ENCODE measurements around the gene USP17L13. TPM values are rescaled to one million over a fixed set of nuclear protein-coding genes. Genes with fewer than 3 reads are reported as not detected.
"Not testable (repeated sequence)": the region's sequence is repeated elsewhere in the genome, so short reads cannot be mapped to it uniquely, and the experiment has no call there.

USP17L13 gene, protein sequence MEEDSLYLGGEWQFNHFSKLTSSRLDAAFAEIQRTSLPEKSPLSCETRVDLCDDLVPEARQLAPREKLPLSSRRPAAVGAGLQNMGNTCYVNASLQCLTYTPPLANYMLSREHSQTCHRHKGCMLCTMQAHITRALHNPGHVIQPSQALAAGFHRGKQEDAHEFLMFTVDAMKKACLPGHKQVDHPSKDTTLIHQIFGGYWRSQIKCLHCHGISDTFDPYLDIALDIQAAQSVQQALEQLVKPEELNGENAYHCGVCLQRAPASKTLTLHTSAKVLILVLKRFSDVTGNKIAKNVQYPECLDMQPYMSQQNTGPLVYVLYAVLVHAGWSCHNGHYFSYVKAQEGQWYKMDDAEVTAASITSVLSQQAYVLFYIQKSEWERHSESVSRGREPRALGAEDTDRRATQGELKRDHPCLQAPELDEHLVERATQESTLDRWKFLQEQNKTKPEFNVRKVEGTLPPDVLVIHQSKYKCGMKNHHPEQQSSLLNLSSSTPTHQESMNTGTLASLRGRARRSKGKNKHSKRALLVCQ
- not detected for total RNA-seq
- long read RNA-seq, result 0 reads

DNA sequence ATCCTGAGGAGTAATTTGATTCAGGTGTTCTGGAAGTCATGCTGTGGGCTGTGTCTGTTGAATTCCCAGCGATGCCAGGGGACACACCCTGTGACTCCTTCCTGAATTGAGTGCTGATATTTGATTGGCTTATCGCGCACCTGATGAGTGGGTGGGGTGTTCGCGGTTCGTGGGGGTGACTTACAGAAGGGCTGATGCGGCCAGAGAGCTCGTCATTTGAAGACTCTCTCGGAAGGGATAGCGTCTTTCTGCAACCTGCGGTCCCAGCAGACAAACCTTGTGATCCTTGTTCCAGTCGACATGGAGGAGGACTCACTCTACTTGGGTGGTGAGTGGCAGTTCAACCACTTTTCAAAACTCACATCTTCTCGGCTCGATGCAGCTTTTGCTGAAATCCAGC, at the start of gene USP17L13:
USP17L13 (plus strand) TSS at position 301 of the 400 bp plus-strand sequence; CDS start at position 301, 0 bp downstream.
- DNase-seq (ENCODE audit: low spot score); intact Hi-C loops (cut with DNase I): not testable (repeated sequence)

DNA sequence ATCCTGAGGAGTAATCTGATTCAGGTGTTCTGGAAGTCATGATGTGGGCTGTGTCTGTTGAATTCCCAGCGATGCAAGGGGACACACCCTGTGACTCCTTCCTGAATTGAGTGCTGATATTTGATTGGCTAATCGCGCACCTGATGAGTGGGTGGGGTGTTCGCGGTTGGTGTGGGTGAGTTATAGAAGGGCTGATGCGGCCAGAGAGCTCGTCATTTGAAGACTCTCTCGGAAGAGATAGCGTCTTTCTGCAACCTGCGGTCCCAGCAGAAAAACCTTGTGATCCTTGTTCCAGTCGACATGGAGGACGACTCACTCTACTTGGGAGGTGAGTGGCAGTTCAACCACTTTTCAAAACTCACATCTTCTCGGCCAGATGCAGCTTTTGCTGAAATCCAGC, 14.3 kb upstream of the USP17L13 start, which contains the start of gene USP17L10:
USP17L10 (plus strand) TSS at position 301 of the 400 bp plus-strand sequence; CDS start at position 301, 0 bp downstream.
- intact Hi-C loops (cut with DNase I); DNase-seq (ENCODE audit: low spot score): not testable (repeated sequence)

DNA sequence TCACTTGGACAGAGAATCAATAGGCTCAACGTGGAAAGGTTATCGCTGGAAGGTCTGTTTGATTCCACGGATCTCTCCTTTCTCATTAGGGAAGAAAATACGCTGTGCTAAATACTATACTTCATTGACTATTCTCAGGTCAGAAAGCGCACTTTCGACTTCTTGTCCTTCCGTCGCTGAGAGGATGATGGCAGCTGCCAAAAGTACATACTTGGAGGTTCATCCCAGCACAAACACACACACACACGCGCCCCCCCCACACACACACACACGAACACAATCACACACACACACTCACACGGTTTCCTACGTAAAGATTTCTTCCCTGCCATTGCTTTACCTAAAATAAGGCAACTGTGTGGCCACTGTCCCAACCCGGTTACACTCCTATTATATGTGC, 10.0 kb upstream of the USP17L13 start:
- intact Hi-C loops (cut with DNase I), result not testable (repeated sequence)

DNA sequence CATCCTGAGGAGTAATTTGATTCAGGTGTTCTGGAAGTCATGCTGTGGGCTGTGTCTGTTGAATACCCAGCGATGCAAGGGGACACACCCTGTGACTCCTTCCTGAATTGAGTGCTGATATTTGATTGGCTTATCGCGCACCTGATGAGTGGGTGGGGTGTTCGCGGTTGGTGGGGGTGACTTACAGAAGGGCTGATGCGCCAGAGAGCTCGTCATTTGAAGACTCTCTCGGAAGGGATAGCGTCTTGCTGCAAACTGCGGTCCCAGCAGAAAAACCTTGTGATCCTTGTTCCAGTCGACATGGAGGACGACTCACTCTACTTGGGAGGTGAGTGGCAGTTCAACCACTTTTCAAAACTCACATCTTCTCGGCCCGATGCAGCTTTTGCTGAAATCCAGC, 9.6 kb upstream of the USP17L13 start, which contains the start of gene USP17L11:
USP17L11 (plus strand) TSS at position 301 of the 400 bp plus-strand sequence; CDS start at position 301, 0 bp downstream.
- intact Hi-C loops (cut with DNase I); DNase-seq (ENCODE audit: low spot score): not testable (repeated sequence)

More for the DNA sequence above, 10.0 kb upstream of the USP17L13 start:
- DNase-seq (ENCODE audit: low spot score), result peak; percentile 44

DNA sequence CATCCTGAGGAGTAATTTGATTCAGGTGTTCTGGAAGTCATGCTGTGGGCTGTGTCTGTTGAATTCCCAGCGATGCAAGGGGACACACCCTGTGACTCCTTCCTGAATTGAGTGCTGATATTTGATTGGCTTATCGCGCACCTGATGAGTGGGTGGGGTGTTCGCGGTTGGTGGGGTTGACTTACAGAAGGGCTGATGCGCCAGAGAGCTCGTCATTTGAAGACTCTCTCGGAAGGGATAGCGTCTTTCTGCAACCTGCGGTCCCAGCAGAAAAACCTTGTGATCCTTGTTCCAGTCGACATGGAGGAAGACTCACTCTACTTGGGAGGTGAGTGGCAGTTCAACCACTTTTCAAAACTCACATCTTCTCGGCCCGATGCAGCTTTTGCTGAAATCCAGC, 4.8 kb upstream of the USP17L13 start, which contains the start of gene USP17L12:
USP17L12 (plus strand) TSS at position 301 of the 400 bp plus-strand sequence; CDS start at position 301, 0 bp downstream.
- intact Hi-C loops (cut with DNase I), result not testable (repeated sequence)

DNA sequence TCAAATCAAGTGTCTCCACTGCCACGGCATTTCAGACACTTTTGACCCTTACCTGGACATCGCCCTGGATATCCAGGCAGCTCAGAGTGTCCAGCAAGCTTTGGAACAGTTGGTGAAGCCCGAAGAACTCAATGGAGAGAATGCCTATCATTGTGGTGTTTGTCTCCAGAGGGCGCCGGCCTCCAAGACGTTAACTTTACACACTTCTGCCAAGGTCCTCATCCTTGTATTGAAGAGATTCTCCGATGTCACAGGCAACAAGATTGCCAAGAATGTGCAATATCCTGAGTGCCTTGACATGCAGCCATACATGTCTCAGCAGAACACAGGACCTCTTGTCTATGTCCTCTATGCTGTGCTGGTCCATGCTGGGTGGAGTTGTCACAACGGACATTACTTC, 5.6 kb downstream of the USP17L13 start:
- intact Hi-C loops (cut with DNase I), result not testable (repeated sequence)
- peak; percentile 68 for DNase-seq (ENCODE audit: low spot score)

More for the DNA sequence above, 4.8 kb upstream of the USP17L13 start, which contains the start of gene USP17L12:
- not testable (repeated sequence) for DNase-seq (ENCODE audit: low spot score)

DNA sequence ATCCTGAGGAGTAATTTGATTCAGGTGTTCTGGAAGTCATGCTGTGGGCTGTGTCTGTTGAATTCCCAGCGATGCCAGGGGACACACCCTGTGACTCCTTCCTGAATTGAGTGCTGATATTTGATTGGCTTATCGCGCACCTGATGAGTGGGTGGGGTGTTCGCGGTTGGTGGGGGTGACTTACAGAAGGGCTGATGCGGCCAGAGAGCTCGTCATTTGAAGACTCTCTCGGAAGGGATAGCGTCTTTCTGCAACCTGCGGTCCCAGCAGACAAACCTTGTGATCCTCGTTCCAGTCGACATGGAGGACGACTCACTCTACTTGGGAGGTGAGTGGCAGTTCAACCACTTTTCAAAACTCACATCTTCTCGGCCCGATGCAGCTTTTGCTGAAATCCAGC, 9.4 kb downstream of the USP17L13 start, which contains the start of gene USP17L15:
USP17L15 (plus strand) TSS at position 301 of the 400 bp plus-strand sequence; CDS start at position 301, 0 bp downstream.
- DNase-seq (ENCODE audit: low spot score); intact Hi-C loops (cut with DNase I): not testable (repeated sequence)

DNA sequence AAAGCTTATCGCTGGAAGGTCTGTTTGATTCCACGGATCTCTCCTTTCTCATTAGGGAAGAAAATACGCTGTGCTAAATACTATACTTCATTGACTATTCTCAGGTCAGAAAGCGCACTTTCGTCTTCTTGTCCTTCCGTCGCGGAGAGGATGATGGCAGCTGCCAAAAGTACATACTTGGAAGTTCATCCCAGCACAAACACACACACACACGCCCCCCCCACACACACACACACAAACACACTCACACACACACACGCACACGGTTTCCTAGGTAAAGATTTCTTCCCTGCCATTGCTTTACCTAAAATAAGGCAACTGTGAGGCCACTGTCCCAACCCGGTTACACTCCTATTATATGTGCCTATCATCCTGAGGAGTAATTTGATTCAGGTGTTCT, 13.8 kb downstream of the USP17L13 start:
- DNase-seq (ENCODE audit: low spot score), result peak; percentile 64
- intact Hi-C loops (cut with DNase I), result not testable (repeated sequence)

DNA sequence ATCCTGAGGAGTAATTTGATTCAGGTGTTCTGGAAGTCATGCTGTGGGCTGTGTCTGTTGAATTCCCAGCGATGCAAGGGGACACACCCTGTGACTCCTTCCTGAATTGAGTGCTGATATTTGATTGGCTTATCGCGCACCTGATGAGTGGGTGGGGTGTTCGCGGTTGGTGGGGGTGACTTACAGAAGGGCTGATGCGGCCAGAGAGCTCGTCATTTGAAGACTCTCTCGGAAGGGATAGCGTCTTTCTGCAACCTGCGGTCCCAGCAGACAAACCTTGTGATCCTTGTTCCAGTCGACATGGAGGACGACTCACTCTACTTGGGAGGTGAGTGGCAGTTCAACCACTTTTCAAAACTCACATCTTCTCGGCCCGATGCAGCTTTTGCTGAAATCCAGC, 18.9 kb downstream of the USP17L13 start, which contains the start of gene USP17L17:
USP17L17 (plus strand) TSS at position 301 of the 400 bp plus-strand sequence; CDS start at position 301, 0 bp downstream.
- DNase-seq (ENCODE audit: low spot score); intact Hi-C loops (cut with DNase I): not testable (repeated sequence)

DNA sequence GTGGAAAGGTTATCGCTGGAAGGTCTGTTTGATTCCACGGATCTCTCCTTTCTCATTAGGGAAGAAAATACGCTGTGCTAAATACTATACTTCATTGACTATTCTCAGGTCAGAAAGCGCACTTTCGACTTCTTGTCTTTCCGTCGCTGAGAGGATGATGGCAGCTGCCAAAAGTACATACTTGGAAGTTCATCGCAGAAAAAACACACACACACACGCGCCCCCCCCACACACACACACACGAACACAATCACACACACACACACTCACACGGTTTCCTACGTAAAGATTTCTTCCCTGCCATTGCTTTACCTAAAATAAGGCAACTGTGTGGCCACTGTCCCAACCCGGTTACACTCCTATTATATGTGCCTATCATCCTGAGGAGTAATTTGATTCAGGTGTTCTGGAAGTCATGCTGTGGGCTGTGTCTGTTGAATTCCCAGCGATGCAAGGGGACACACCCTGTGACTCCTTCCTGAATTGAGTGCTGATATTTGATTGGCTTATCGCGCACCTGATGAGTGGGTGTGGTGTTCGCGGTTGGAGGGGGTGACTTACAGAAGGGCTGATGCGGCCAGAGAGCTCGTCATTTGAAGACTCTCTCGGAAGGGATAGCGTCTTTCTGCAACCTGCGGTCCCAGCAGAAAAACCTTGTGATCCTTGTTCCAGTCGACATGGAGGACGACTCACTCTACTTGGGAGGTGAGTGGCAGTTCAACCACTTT, 23.4 kb downstream of the USP17L13 start, which contains the start of gene USP17L18:
USP17L18 (plus strand) TSS at position 678 of the 728 bp plus-strand sequence; CDS start at position 678, 0 bp downstream.
- peak; percentile 77 for DNase-seq (ENCODE audit: low spot score)
- intact Hi-C loops (cut with DNase I), result not testable (repeated sequence)

DNA sequence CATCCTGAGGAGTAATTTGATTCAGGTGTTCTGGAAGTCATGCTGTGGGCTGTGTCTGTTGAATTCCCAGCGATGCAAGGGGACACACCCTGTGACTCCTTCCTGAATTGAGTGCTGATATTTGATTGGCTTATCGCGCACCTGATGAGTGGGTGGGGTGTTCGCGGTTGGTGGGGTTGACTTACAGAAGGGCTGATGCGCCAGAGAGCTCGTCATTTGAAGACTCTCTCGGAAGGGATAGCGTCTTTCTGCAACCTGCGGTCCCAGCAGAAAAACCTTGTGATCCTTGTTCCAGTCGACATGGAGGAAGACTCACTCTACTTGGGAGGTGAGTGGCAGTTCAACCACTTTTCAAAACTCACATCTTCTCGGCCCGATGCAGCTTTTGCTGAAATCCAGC, 28.4 kb downstream of the USP17L13 start, which contains the start of gene USP17L19:
USP17L19 (plus strand) TSS at position 301 of the 400 bp plus-strand sequence; CDS start at position 301, 0 bp downstream.
- intact Hi-C loops (cut with DNase I); DNase-seq (ENCODE audit: low spot score): not testable (repeated sequence)

DNA sequence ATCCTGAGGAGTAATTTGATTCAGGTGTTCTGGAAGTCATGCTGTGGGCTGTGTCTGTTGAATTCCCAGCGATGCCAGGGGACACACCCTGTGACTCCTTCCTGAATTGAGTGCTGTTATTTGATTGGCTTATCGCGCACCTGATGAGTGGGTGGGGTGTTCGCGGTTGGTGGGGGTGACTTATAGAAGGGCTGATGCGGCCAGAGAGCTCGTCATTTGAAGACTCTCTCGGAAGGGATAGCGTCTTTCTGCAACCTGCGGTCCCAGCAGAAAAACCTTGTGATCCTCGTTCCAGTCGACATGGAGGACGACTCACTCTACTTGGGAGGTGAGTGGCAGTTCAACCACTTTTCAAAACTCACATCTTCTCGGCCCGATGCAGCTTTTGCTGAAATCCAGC, 33.1 kb downstream of the USP17L13 start, which contains the start of gene USP17L20:
USP17L20 (plus strand) TSS at position 301 of the 400 bp plus-strand sequence; CDS start at position 301, 0 bp downstream.
- DNase-seq (ENCODE audit: low spot score), result not testable (repeated sequence)

DNA sequence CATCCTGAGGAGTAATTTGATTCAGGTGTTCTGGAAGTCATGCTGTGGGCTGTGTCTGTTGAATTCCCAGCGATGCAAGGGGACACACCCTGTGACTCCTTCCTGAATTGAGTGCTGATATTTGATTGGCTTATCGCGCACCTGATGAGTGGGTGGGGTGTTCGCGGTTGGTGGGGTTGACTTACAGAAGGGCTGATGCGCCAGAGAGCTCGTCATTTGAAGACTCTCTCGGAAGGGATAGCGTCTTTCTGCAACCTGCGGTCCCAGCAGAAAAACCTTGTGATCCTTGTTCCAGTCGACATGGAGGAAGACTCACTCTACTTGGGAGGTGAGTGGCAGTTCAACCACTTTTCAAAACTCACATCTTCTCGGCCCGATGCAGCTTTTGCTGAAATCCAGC, 37.9 kb downstream of the USP17L13 start, which contains the start of gene USP17L21:
USP17L21 (plus strand) TSS at position 301 of the 400 bp plus-strand sequence; CDS start at position 301, 0 bp downstream.
- intact Hi-C loops (cut with DNase I); DNase-seq (ENCODE audit: low spot score): not testable (repeated sequence)

More for the DNA sequence above, 33.1 kb downstream of the USP17L13 start, which contains the start of gene USP17L20:
- intact Hi-C loops (cut with DNase I), result not testable (repeated sequence)

DNA sequence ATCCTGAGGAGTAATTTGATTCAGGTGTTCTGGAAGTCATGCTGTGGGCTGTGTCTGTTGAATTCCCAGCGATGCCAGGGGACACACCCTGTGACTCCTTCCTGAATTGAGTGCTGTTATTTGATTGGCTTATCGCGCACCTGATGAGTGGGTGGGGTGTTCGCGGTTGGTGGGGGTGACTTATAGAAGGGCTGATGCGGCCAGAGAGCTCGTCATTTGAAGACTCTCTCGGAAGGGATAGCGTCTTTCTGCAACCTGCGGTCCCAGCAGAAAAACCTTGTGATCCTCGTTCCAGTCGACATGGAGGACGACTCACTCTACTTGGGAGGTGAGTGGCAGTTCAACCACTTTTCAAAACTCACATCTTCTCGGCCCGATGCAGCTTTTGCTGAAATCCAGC, 42.6 kb downstream of the USP17L13 start, which contains the start of gene USP17L22:
USP17L22 (plus strand) TSS at position 301 of the 400 bp plus-strand sequence; CDS start at position 301, 0 bp downstream.
- DNase-seq (ENCODE audit: low spot score); intact Hi-C loops (cut with DNase I): not testable (repeated sequence)

DNA sequence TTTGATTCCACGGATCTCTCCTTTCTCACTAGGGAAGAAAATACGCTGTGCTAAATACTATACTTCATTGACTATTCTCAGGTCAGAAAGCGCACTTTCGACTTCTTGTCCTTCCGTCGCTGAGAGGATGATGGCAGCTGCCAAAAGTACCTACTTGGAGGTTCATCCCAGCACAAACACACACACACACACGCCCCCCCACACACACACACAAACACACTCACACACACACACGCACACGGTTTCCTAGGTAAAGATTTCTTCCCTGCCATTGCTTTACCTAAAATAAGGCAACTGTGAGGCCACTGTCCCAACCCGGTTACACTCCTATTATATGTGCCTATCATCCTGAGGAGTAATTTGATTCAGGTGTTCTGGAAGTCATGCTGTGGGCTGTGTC, 47.0 kb downstream of the USP17L13 start:
- intact Hi-C loops (cut with DNase I), result not testable (repeated sequence)

More for the DNA sequence above, 47.0 kb downstream of the USP17L13 start:
- DNase-seq (ENCODE audit: low spot score), result peak; percentile 93
